GM19467 (cell line): ENCODE results near the gene EFCC1.

Source experiments
- ATAC-seq: cut with Tn5 transposase; IDR thresholded peaks from one replicate; pipeline ENCODE4 v1.9.1; 2021; ENCODE audit warnings: mild to moderate bottlenecking, moderate library complexity; ENCODE audit not compliant: unreplicated experiment

Gene EFCC1

DNA sequence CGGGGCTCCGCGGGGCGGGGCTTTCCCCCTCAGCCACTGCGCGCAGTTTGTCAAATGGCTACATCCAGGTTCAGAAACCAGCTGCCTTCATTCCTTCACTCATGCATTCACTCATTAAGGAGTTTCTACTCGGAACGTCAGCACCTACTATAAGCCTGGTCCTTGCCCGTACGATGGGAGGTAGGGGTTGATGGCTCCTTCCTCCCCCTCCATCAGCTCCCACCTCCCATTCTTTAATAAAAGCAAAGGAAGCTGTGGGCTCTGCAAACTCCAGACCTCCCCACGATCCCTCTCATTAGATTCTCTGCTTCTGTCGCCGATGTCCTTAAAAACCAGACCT is 7.0 kb upstream of the EFCC1 start:
- ATAC-seq = no peak

- no peak for ATAC-seq
These were observed 6.2 kb upstream of the EFCC1 start for GRCh38 chr3:128994581-128995546.

GRCh38 chr3:128995737-128996136 is 5.4 kb upstream of the EFCC1 start:
- no peak for ATAC-seq

DNA sequence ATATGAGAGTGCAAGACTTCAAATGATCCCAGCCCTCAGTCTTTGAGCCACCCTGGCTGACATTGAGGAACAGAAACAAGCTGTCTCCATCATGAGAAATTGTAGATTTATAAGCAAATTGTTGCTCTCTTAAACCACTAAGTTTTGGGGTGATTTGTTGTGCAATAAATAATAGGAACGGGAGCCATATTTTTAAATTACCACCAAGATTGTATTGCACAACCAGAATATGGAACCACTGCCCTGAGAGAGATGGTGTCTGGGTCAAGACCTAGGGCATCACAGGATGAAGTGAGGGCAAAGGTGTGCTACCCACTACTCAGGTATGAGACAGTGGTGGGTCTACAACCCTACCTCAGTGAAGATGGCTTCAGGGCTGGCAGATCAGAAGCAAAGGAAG is 4.9 kb upstream of the EFCC1 start:
- no peak for ATAC-seq

GRCh38 chr3:128996726-128997125 is 4.4 kb upstream of the EFCC1 start:
- no peak for ATAC-seq

DNA sequence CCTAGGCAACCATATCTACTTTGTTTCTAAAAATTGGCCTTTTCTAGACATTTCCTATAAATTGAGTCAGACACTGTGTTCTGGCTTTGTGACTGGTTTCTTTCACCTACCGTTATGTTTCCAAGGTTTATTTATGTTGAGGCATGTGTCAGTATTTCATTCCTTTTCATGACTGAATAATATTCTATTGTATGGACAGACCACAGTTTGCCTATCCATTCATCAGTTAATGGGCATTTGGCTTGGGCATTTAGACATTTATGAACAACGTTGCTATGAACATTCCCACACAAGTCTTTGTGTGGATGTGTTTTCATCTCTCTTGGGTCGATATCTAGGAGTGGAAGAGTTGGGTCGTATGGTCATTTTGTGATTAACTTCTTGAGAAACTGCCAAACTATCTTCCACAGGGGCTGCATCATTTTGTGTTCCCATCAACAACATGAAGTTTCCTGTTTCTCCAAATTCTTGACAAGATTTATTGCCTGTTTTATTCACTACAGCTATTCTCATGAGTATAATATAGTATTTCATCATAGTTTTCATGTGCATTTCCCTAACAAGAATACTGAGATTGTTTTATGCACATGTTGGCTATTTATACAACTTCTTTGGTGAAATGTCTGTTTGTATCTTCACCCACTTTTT is 3.5 kb upstream of the EFCC1 start:
- ATAC-seq = no peak

DNA sequence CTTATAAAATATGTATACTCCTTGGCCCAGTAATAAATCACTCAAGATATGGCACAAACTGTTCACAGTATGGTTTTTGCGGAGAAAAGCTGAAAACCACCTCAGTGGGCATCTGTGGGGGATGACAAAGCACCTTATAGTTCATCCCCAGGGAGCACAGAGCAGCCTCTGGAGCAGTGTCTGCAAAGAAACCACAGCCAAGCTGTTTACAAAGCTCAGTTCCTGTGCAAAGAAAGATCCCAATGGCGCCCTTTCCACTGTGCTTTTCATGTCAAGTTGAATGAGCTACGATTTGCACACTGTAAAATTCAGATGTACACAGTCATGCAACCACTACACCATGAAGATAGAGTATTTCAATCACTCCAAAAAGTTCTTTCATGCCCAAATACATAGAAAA is 2.5 kb upstream of the EFCC1 start:
- ATAC-seq = no peak

GRCh38 chr3:128999102-128999501 is 2.0 kb upstream of the EFCC1 start:
- no peak for ATAC-seq

- no peak for ATAC-seq
These were observed 383 bp upstream of the EFCC1 start for GRCh38 chr3:129000742-129001100.

GRCh38 chr3:129001806-129002572 is 885 bp downstream of the EFCC1 start:
- ATAC-seq = no peak

GRCh38 chr3:129002573-129003569 is 1.8 kb downstream of the EFCC1 start:
- ATAC-seq = no peak

GRCh38 chr3:129003578-129004112 is 2.5 kb downstream of the EFCC1 start:
- no peak for ATAC-seq

DNA sequence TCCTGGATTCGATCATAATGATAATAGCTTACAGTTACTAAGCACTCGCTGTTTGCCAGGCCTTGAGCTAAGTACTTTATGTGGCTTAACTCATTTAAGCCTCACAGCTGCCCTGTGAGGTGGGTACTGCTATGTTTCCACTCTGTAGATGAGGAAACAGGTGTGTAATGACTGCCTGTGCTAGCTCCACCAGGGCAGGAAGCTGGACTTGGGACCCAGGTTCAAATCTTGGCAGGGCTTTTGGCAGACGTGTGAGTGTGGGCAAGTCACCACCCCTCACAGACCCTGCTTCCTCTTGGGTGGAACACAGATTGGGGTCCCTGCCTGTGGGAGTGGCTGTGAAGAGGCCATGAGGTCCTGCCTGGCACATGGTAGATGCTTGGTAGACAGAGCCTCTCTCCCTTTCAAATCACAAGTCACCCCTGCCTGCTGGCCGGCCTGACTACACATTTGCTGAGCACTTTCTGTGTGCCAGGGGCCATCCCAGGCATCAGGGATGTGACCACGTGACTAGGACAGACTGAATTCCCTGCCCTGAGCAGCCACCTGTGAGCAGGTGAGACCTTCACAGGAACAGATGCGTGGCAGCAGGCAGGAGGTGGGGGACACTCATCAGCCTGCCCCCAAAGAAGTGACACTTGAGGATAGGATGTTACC is 3.7 kb downstream of the EFCC1 start:
- no peak for ATAC-seq

DNA sequence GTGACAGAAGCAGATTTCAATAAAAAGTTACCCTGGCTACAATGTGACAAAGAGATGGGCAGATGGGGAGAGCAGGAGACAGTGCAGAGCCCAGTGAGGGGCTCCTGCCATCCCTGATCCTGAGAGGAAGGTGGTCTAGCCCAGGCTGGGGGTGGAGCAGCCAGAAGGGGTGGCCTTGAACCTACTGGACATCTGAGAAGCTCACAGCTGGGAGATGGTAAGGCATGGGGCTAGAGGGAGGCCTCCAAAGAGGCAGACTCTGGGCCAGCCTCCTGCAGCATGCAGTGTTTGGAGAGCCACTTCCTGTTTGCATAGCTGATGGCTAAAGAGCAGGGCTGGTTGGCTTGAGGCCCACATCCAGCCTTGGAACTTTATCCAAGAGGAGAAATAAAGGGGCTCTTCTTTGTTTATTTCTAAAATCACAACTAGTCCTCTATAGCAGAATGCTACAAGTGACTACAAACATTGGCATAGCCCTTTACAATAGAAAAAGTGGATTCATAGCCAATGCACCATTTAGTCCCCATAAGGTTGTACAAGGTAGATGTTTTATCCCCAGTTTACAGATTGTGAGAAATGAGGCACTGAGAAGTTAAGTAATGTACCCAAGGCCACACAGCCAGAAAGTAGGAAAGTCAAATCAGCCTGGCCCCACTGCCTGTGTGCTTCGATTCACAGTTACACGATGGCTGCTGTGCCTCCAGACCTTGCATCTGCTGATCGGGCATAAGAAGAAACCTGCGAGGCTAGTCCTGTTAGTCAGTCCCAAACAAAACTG is 4.6 kb downstream of the EFCC1 start:
- no peak for ATAC-seq

- ATAC-seq = no peak
These were observed 5.8 kb downstream of the EFCC1 start for GRCh38 chr3:129006864-129007263.

DNA sequence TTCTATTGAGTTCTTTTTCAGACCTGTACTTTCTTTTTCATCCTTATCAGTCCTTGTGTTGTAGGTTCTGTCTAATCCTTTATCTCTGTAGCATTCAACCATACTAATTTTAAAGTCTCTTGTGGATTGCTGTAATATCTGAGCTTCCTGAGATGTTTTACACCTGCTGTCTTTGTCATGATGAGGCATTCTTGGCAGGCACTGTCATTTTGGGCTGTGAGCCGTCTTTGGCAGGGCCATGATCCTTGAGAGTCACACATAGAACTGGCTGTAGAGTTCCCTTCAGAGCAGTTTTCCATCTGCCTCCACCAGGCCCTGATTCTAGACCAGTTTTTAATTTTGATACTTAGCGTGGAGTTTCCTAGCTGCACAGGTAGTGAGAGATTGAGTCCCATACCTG is 6.7 kb downstream of the EFCC1 start:
- no peak for ATAC-seq

GRCh38 chr3:129009266-129009665 is 8.2 kb downstream of the EFCC1 start:
- ATAC-seq = no peak

- ATAC-seq = no peak
These were observed 9.3 kb downstream of the EFCC1 start for GRCh38 chr3:129010310-129010956.
